H1 (cell line): ENCODE results near the gene EML4. TPM values are rescaled to one million over a fixed set of nuclear protein-coding genes. Genes with fewer than 3 reads are reported as not detected.
A peak's percentile ranks its signal among the peaks of the same experiment; 100 is the strongest.

Experiments used
- CTCF ChIA-PET: fragments of 300-600 bp; sonication (Branson Sonifier 250); formaldehyde crosslinking; loops from one replicate; lab custom pipeline; 2021; ENCODE audit not compliant: partially characterized antibody; lab: Charles Lee
- POLR2A ChIA-PET: fragments of 300-600 bp; sonication (Branson Sonifier 250); formaldehyde crosslinking; loops from one replicate; lab custom pipeline; 2021; ENCODE audit warnings: inconsistent platforms; ENCODE audit not compliant: partially characterized antibody; lab: Charles Lee
- DNase-seq, 2 experiments: peaks; one replicate each; pipeline versions ENCODE4 v3.0.0 to v3.0.0-alpha.2; 2010 to 2022; ENCODE audit warnings: low spot score in 2 of 2, low read depth in 1 of 2, mixed read lengths in 1 of 2
- FAIRE-seq: peaks from 2 replicates; lab custom pipeline; 2011; peaks lifted over from hg19 to GRCh38; lab: Jason Lieb, UNC
- H2AFZ ChIP-seq: 2 replicates; pipeline ENCODE4 v1.8.1; 2012; ENCODE audit warnings: low read length, inconsistent platforms
- H2AK5ac ChIP-seq: 2 replicates; pipeline ENCODE4 v1.6.1; 2013; ENCODE audit warnings: low read depth, low read length
- H2BK120ac ChIP-seq: replicated peaks from 2 replicates; pipeline ENCODE3; 2013; ENCODE audit warnings: low read depth, low read length, inconsistent platforms
- H2BK12ac ChIP-seq: 2 replicates; pipeline ENCODE4 v1.6.1; 2013; ENCODE audit warnings: low read depth, low read length
- H2BK15ac ChIP-seq: 2 replicates; pipeline ENCODE4 v1.6.1; 2013; ENCODE audit warnings: low read length
- H2BK20ac ChIP-seq: 2 replicates; pipeline ENCODE4 v1.6.1; 2013; ENCODE audit warnings: low read length
- H2BK5ac ChIP-seq: 2 replicates; pipeline ENCODE4 v1.6.1; 2013; ENCODE audit warnings: low read depth, low read length
- H3K14ac ChIP-seq: 2 replicates; pipeline ENCODE4 v1.6.1; 2013; ENCODE audit warnings: inconsistent platforms; ENCODE audit not compliant: insufficient read length
- H3K18ac ChIP-seq: 2 replicates; pipeline ENCODE4 v1.6.1; 2013; ENCODE audit warnings: low read length; ENCODE audit errors: extremely low read depth
- H3K23ac ChIP-seq: 2 replicates; pipeline ENCODE4 v1.6.1; 2013; ENCODE audit warnings: inconsistent platforms; ENCODE audit not compliant: insufficient read length
- H3K23me2 ChIP-seq: 2 replicates; pipeline ENCODE4 v1.6.1; 2013; ENCODE audit warnings: low read depth, low read length
- H3K27ac ChIP-seq: 2 replicates; pipeline ENCODE4 v1.6.1; 2011; ENCODE audit warnings: low read depth, low read length, inconsistent platforms
- H3K27me3 ChIP-seq, 4 experiments: replicated peaks in 1 of 4; 1 replicate in 1 of 4; 2 replicates in 3 of 4; pipeline versions ENCODE4 v1.6.1 to v1.8.1; 2011 to 2013; ENCODE audit warnings: low read length in 3 of 4, mild to moderate bottlenecking in 3 of 4, inconsistent platforms in 2 of 4, mixed read lengths in 2 of 4, moderate library complexity in 1 of 4; ENCODE audit not compliant: control insufficient read depth in 3 of 4, insufficient read depth in 3 of 4; ENCODE audit errors: extremely low read depth in 1 of 4
- H3K36me3 ChIP-seq, 4 experiments: 2 replicates each; pipeline versions ENCODE4 v1.6.1 to v1.8.1; 2011 to 2013; ENCODE audit warnings: mild to moderate bottlenecking in 4 of 4, low read length in 3 of 4, moderate library complexity in 2 of 4, control low read depth in 1 of 4, inconsistent platforms in 1 of 4; ENCODE audit not compliant: insufficient read depth in 4 of 4, control insufficient read depth in 2 of 4
- H3K4ac ChIP-seq: replicated peaks from 2 replicates; pipeline ENCODE3; 2013; ENCODE audit warnings: low read length, low read depth, mixed read lengths, inconsistent platforms; ENCODE audit not compliant: insufficient read length
- H3K4me1 ChIP-seq, 4 experiments: replicated peaks in 1 of 4; 1 replicate in 1 of 4; 2 replicates in 3 of 4; pipeline versions ENCODE4 v1.6.1 to v1.8.1; 2011 to 2013; ENCODE audit warnings: low read length in 3 of 4, inconsistent platforms in 2 of 4, mixed read lengths in 1 of 4; ENCODE audit not compliant: insufficient read depth in 4 of 4, control insufficient read depth in 3 of 4
- H3K4me2 ChIP-seq, 2 experiments: 2 replicates each; pipeline versions ENCODE4 v1.6.1 to v1.8.1; 2011 to 2013; ENCODE audit warnings: low read depth in 2 of 2, low read length in 2 of 2, control low read depth in 1 of 2, inconsistent platforms in 1 of 2, mild to moderate bottlenecking in 1 of 2; ENCODE audit not compliant: insufficient read depth in 1 of 2
- H3K4me3 ChIP-seq, 4 experiments: fragments of 200-600, 300-600 bp in 1 of 4; sonication (generic), shearing (Covaris generic), sonication (Bioruptor Twin) in 1 of 4; 2 replicates each; pipeline versions ENCODE4 v1.5.1 to v1.8.1; 2011 to 2016; ENCODE audit warnings: low read length in 4 of 4, low read depth in 3 of 4, control low read depth in 2 of 4, inconsistent platforms in 2 of 4, mild to moderate bottlenecking in 2 of 4, mixed read lengths in 1 of 4, moderate library complexity in 1 of 4; ENCODE audit not compliant: insufficient read depth in 2 of 4; ENCODE audit errors: extremely low read depth in 1 of 4
- H3K56ac ChIP-seq: replicated peaks from 2 replicates; pipeline ENCODE3; 2013; ENCODE audit warnings: low read depth, mild to moderate bottlenecking, mixed read lengths, low read length, inconsistent platforms; ENCODE audit not compliant: insufficient read length
- H3K79me1 ChIP-seq: 2 replicates; pipeline ENCODE4 v1.6.1; 2013; ENCODE audit warnings: low read depth, low read length, control low read depth
- H3K79me2 ChIP-seq, 2 experiments: 2 replicates each; pipeline versions ENCODE4 v1.6.1 to v1.8.1; 2012 to 2013; ENCODE audit warnings: low read length in 2 of 2, mild to moderate bottlenecking in 2 of 2, inconsistent platforms in 1 of 2; ENCODE audit not compliant: insufficient read depth in 2 of 2, control insufficient read depth in 1 of 2
- H3K9ac ChIP-seq, 4 experiments: replicated peaks in 1 of 4; 1 replicate in 1 of 4; 2 replicates in 3 of 4; pipeline versions ENCODE4 v1.6.1 to v1.8.1; 2011 to 2013; ENCODE audit warnings: low read depth in 3 of 4, low read length in 3 of 4, control low read depth in 2 of 4, mild to moderate bottlenecking in 2 of 4, moderate library complexity in 2 of 4, inconsistent platforms in 1 of 4; ENCODE audit errors: extremely low read depth in 1 of 4
- H3K9me3 ChIP-seq, 2 experiments: 2 replicates each; pipeline versions ENCODE4 v1.6.1 to v1.8.1; 2012 to 2013; ENCODE audit warnings: mild to moderate bottlenecking in 2 of 2, moderate library complexity in 2 of 2, control low read depth in 1 of 2, inconsistent platforms in 1 of 2, low read depth in 1 of 2, low read length in 1 of 2, mixed read lengths in 1 of 2; ENCODE audit not compliant: insufficient read depth in 2 of 2
- H4K20me1 ChIP-seq, 2 experiments: replicated peaks in 1 of 2; 2 replicates each; pipeline versions ENCODE3 to v1.8.1; 2011 to 2013; ENCODE audit warnings: inconsistent platforms in 2 of 2, low read length in 2 of 2, mild to moderate bottlenecking in 1 of 2; ENCODE audit not compliant: insufficient read depth in 2 of 2, control insufficient read depth in 1 of 2
- H4K5ac ChIP-seq: 2 replicates; pipeline ENCODE4 v1.6.1; 2013; ENCODE audit warnings: low read length, low read depth, mixed read lengths, inconsistent platforms; ENCODE audit not compliant: insufficient read length
- H4K8ac ChIP-seq: 2 replicates; pipeline ENCODE4 v1.8.0; 2013; ENCODE audit warnings: mild to moderate bottlenecking, moderate library complexity, low read length, inconsistent platforms; ENCODE audit not compliant: insufficient read depth; ENCODE audit errors: extremely low read depth
- H4K91ac ChIP-seq: replicated peaks from 2 replicates; pipeline ENCODE3; 2013; ENCODE audit warnings: low read length, mixed read lengths, inconsistent platforms; ENCODE audit not compliant: insufficient read length
- CBX8 ChIP-seq: fragments of 300-800, 300-1000 bp; sonication (generic); IDR thresholded peaks from 2 replicates; pipeline ENCODE4 v1.7.1; 2016; ENCODE audit warnings: low read depth, low read length, borderline replicate concordance
- CTBP2 ChIP-seq: IDR thresholded peaks from 2 replicates; pipeline ENCODE4 v1.7.0; 2011; ENCODE audit warnings: borderline replicate concordance, mild to moderate bottlenecking, moderate library complexity, mixed read lengths, low read length; ENCODE audit not compliant: insufficient read depth, insufficient read length
- EGR1 ChIP-seq: IDR thresholded peaks from 2 replicates; pipeline ENCODE4 v1.6.1; 2011; ENCODE audit warnings: low read depth, low read length, borderline replicate concordance
- FOSL1 ChIP-seq: IDR thresholded peaks from 2 replicates; pipeline ENCODE4 v1.6.1; 2011; ENCODE audit warnings: mild to moderate bottlenecking, low read depth, low read length, moderate library complexity; ENCODE audit not compliant: insufficient read depth
- GABPA ChIP-seq: IDR thresholded peaks from 2 replicates; pipeline ENCODE4 v1.6.1; 2011; ENCODE audit warnings: mild to moderate bottlenecking, low read length, moderate library complexity, borderline replicate concordance; ENCODE audit not compliant: insufficient read depth
- GTF2F1 ChIP-seq: IDR thresholded peaks from 2 replicates; pipeline ENCODE4 v1.6.1; 2012; ENCODE audit warnings: low read depth, low read length, improper control_type of control experiment, borderline replicate concordance
- KDM4A ChIP-seq: IDR thresholded peaks from one replicate; pipeline ENCODE4 v1.7.1; 2012; ENCODE audit warnings: low read depth, mild to moderate bottlenecking, moderate library complexity, low read length, inconsistent platforms; ENCODE audit not compliant: severe bottlenecking
- MAFK ChIP-seq: IDR thresholded peaks from 2 replicates; pipeline ENCODE4 v1.6.1; 2012; ENCODE audit warnings: low read depth, mild to moderate bottlenecking, improper control_type of control experiment, low read length
- RNF2 ChIP-seq: fragments of 200-900, 300-1000 bp; sonication (generic); IDR thresholded peaks from 2 replicates; pipeline ENCODE4 v1.7.1; 2016; ENCODE audit warnings: borderline replicate concordance, low read depth, mild to moderate bottlenecking, antibody characterized with exemption, low read length; ENCODE audit not compliant: poor library complexity, severe bottlenecking; ENCODE audit errors: missing control alignments
- SAP30 ChIP-seq: fragments of 300-600 bp; sonication (generic); IDR thresholded peaks from 2 replicates; pipeline ENCODE4 v1.7.1; 2012; ENCODE audit warnings: low read length, moderate library complexity, mild to moderate bottlenecking, inconsistent platforms; ENCODE audit not compliant: insufficient read depth, insufficient replicate concordance
- SP2 ChIP-seq: IDR thresholded peaks from 2 replicates; pipeline ENCODE4 v1.6.1; 2012; ENCODE audit warnings: mild to moderate bottlenecking, low read length, inconsistent platforms
- WGBS, 2 experiments: shearing (Covaris generic) in 1 of 2; methylation state at CpG; one replicate each; pipeline versions ENCODE4 v1.1.6 to v1.1.7; 2013 to 2015; ENCODE audit warnings: low lambda C conversion rate in 2 of 2, mixed read lengths in 2 of 2, inconsistent platforms in 1 of 2, low coverage in 1 of 2, missing lambda C conversion rate in 1 of 2; ENCODE audit not compliant: insufficient replicate concordance in 2 of 2, insufficient coverage in 1 of 2, insufficient read length in 1 of 2; ENCODE audit errors: extremely low coverage in 1 of 2, missing lambda C conversion rate in 1 of 2; 5-methylcytosine and 5-hydroxymethylcytosine counted together
- polyA plus RNA-seq, 7 experiments: library from polyadenylated mRNA; depleted of rRNA in 3 of 7; stranded (reverse) in 5 of 7; unstranded in 2 of 7; fragments of >200 nt in 5 of 7; fragments of 200-250 nt in 2 of 7; gene quantifications; 1 replicate in 5 of 7; 2 replicates in 1 of 7; 4 replicates in 1 of 7; pipeline versions ENCODE4 v1.2.1 to v1.2.3, GENCODE V29; 2011 to 2013; ENCODE audit warnings: missing spikeins in 2 of 7, mixed read lengths in 2 of 7
- total RNA-seq: library from RNA; stranded (reverse); fragmentation: NEBNext Ultra II Directional; extraction: Animal tissue kit (Norgen Biotek cat#: 25700); gene quantifications from 2 replicates; pipeline ENCODE4 v1.2.1, GENCODE V29; 2021
- TF ChIP-seq, protein P1 (sequence below): IDR thresholded peaks from 2 replicates; pipeline ENCODE4 v1.6.1; 2011; ENCODE audit warnings: low read length, improper control_type of control experiment

EML4 gene
- total and polyA plus RNA-seq, 2 of the 8 experiments (the other 6 are each of a cell fraction or from before 2014, with no cell fraction given): 50.1 to 104 TPM

- peaks cover 0 to 6% (median 1%) of the 10 kb centered on the region in 4 experiments; a peak in 3 of 7 replicates for H3K4me1 ChIP-seq
- no peaks in the 10 kb centered on the region for H3K79me1 ChIP-seq
- H2BK5ac ChIP-seq: no peak overlapping the region
- H3K4me2 ChIP-seq: no peak overlapping the region
- no peak overlapping the region for H3K27ac ChIP-seq
- H2BK12ac ChIP-seq: no peak overlapping the region
- no peak overlapping the region for H4K91ac ChIP-seq
- WGBS, 2 experiments: 81% methylated on average over 3 of the region's 3 CpGs; no CpG with 5 or more reads in 1 of the 2 experiments
- H3K23ac ChIP-seq: no peak overlapping the region
- no peak for DNase-seq
- H3K27me3 ChIP-seq: no peaks in the 10 kb centered on the region
- FAIRE-seq: peak; percentile 60
- no peaks in the 10 kb centered on the region for H3K23me2 ChIP-seq
- no peak overlapping the region for H3K18ac ChIP-seq
- H3K9me3 ChIP-seq: no peaks in the 10 kb centered on the region
- ChIA-PET CTCF (interaction anchor here (0.7 to 3.5 kb wide), 8 partner anchors 9 to 377 kb away, joined by 3 to 19 read pairs (median 8); no protein-coding TSS in a partner anchor), POLR2A (no interaction called here)
- H3K79me2 ChIP-seq: peaks cover 0 to 68% of the 10 kb centered on the region in 2 experiments; a peak in 2 of 4 replicates
- no peak overlapping the region for H3K56ac ChIP-seq
- H2AK5ac ChIP-seq: no peak overlapping the region
- H4K5ac ChIP-seq: no peak overlapping the region
- H3K4ac ChIP-seq: no peak overlapping the region
- H3K9ac ChIP-seq: no peak overlapping the region
- no peak overlapping the region for H3K14ac ChIP-seq
- no peak overlapping the region for H2AFZ ChIP-seq
- no peak overlapping the region for H2BK120ac ChIP-seq
- H3K36me3 ChIP-seq: no peaks in the 10 kb centered on the region
- H4K20me1 ChIP-seq: peaks cover 0 to 8% of the 10 kb centered on the region in 2 experiments
- no peak overlapping the region for H2BK20ac ChIP-seq
- H4K8ac ChIP-seq: no peak overlapping the region
- no peak overlapping the region for H2BK15ac ChIP-seq
- H3K4me3 ChIP-seq: no peak overlapping the region
- TF ChIP-seq MAFK: no peak
- TF ChIP-seq GTF2F1: no peak
- no peak for TF ChIP-seq CBX8
- no peak for TF ChIP-seq SAP30
- TF ChIP-seq EGR1: no peak
- no peak for TF ChIP-seq CTBP2
- TF ChIP-seq, protein P1, sequence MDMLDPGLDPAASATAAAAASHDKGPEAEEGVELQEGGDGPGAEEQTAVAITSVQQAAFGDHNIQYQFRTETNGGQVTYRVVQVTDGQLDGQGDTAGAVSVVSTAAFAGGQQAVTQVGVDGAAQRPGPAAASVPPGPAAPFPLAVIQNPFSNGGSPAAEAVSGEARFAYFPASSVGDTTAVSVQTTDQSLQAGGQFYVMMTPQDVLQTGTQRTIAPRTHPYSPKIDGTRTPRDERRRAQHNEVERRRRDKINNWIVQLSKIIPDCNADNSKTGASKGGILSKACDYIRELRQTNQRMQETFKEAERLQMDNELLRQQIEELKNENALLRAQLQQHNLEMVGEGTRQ: no peak
- no peak for TF ChIP-seq KDM4A
- TF ChIP-seq GABPA: no peak
- TF ChIP-seq SP2: no peak
- no peak for TF ChIP-seq FOSL1
- no peak for TF ChIP-seq RNF2
Observed at GRCh38 chr2:42230891-42231290, 61.7 kb downstream of the EML4 start.
